Right lobe of liver (tissue), 4 donors: ENCODE results near the gene IGF1R.

Source experiments
- CTCF ChIP-seq, 4 donors: fragments of 200-600 bp in 3 of 4; fragments of 450-650 bp in 1 of 4; IDR thresholded peaks; one replicate each; pipeline versions ENCODE4 v1.5.1 to v1.8.0; 2016 to 2022; ENCODE audit warnings: antibody characterized with exemption in 4 of 4, mild to moderate bottlenecking in 2 of 4
- POLR2A ChIP-seq: fragments of 450-650 bp; IDR thresholded peaks from one replicate; pipeline ENCODE4 v1.6.1; 2017; ENCODE audit warnings: antibody characterized with exemption, mild to moderate bottlenecking
- donor health status: DM: no; HTN: no; CAD: no.
- donor health status: DM: no; HTN: no; CAD: no.
- donor health status: DM: no; HTN: yes; CAD: no.

DNA sequence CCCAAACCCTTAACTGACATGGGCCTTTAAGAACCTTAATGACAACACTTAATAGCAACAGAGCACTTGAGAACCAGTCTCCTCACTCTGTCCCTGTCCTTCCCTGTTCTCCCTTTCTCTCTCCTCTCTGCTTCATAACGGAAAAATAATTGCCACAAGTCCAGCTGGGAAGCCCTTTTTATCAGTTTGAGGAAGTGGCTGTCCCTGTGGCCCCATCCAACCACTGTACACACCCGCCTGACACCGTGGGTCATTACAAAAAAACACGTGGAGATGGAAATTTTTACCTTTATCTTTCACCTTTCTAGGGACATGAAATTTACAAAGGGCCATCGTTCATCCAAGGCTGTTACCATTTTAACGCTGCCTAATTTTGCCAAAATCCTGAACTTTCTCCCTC lies 309.3 kb downstream of the IGF1R start:
- no peak for TF ChIP-seq CTCF (IDR thresholded peaks at IDR 0.05)
- no peak for TF ChIP-seq POLR2A
